Choroid plexus epithelial cell (primary cell): Measurements from ENCODE around the gene CHST3.

Source experiments
- DNase-seq: peaks from one replicate; pipeline ENCODE4 v3.0.0-alpha.2; 2010; ENCODE audit warnings: low read depth
- H3K4me3 ChIP-seq: 2 replicates; pipeline ENCODE4 v1.5.1; 2011; ENCODE audit warnings: low read depth, mild to moderate bottlenecking, control low read depth, low read length, moderate library complexity
- CTCF ChIP-seq: conservative IDR thresholded peaks from 2 replicates; pipeline ENCODE4 v1.5.1; 2011; ENCODE audit warnings: low read depth, mild to moderate bottlenecking, control low read depth, inconsistent platforms, low read length, moderate library complexity

The CHST3 gene

GRCh38 chr10:72059843-72060822 is 95.9 kb downstream of the CHST3 start:
- H3K4me3 ChIP-seq = no peak overlapping the region
- no peak for TF ChIP-seq CTCF
- no peak for DNase-seq

- peak; percentile 43 for TF ChIP-seq CTCF
- no peak for DNase-seq
- H3K4me3 ChIP-seq = no peak overlapping the region
Observed at GRCh38 chr10:72061491-72061890, 97.3 kb downstream of the CHST3 start.

- no peak for TF ChIP-seq CTCF
- no peak for DNase-seq
- H3K4me3 ChIP-seq = no peak overlapping the region
Observed at GRCh38 chr10:72061930-72062329, 97.7 kb downstream of the CHST3 start.

- H3K4me3 ChIP-seq = no peak overlapping the region
- TF ChIP-seq CTCF = no peak
- no peak for DNase-seq
Observed at GRCh38 chr10:72062382-72062781, 98.2 kb downstream of the CHST3 start.
